ENCODE data around the gene MAD1L1.

DNA sequence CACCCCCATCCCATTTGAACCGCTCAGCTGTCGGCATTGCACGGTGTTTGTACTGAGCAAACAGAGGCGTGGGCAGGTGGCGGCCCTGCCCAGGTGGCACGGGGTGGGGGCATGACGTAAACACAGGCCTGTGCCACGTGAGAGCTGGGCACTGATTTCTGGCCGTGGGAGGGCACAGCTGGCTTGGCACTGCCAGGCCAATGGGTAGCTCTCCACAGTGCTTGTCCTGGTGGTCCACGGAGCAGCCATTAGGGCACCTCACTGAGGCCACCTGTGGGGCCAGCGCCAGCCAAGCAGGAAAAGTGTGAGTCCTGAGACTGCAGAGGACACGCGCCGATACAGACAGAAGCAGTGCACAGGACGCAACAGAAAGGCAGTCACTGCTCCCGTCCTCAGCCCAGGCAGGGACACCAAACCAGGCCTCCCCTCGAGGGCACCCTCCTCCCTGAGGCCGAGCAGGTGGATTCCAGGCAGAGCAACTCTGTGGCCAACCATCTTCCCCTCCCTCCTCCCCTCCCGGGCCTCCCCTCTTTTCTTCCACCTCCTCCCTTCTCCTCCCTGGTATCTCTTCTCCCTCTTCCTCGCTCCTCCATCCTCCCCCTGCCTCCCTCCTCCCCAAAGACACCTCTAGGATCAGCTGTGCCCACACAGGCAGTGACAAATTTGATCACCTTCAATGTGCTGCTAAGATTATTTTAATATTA is 303.9 kb downstream of the MAD1L1 start:
- TF ChIP-seq GATA2 (IDR thresholded peaks at IDR 0.05; ENCODE audit: low read depth, low read length) (no peak), GATA3 (IDR thresholded peaks at IDR 0.05; ENCODE audit: low read depth, low read length) (no peak)
